ENCODE data around the gene PAF1.

DNA sequence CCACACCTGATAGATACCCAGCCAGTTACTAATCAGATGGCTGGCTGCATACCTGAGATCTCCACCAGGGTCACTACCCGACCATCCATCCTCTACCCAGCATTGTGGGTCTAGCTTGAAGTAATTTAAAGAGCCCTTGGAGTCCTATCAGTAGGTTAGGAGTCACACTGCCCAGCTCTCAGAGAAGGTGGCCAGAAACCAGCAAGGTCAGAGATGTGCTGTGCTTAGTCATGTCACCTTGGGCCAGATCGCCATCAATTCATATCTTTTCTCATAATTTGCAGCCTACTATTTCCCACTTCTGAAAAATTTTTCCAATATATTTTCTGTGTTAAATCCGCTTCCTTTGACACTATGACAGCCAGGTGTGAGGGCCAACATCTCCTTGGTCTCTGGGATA, 34.8 kb downstream of the PAF1 start:
- TF ChIP-seq TAF1 (conservative IDR thresholded peaks at IDR 0.05) (no peak), CTCF (IDR thresholded peaks at IDR 0.05; ENCODE audit: low read depth, low read length, missing input control) (no peak), ZBTB33 (IDR thresholded peaks at IDR 0.05) (no peak), JUND (IDR thresholded peaks at IDR 0.05) (no peak), EGR1 (IDR thresholded peaks at IDR 0.05; ENCODE audit: low read depth in 2 of 2) (no peak)
- TF ChIP-seq, protein P1, sequence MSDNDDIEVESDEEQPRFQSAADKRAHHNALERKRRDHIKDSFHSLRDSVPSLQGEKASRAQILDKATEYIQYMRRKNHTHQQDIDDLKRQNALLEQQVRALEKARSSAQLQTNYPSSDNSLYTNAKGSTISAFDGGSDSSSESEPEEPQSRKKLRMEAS (IDR thresholded peaks at IDR 0.05) = no peak

Measured in liver (tissue), 3 donors.